AG04450 (cell line): ENCODE results near the gene ADTRP. TPM values are rescaled to one million over a fixed set of nuclear protein-coding genes. Genes with fewer than 3 reads are reported as not detected.
A peak's percentile ranks its signal among the peaks of the same experiment; 100 is the strongest.

Experiments used
- CTCF ChIA-PET: fragments of 300-600, 350-600 bp; formaldehyde crosslinking; extraction: SDS; loops from one replicate; lab custom pipeline; 2022; ENCODE audit warnings: antibody characterized with exemption, inconsistent platforms; lab: Charles Lee
- POLR2A ChIA-PET: fragments of 350-600 bp; formaldehyde crosslinking; extraction: SDS; loops from one replicate; lab custom pipeline; 2021; ENCODE audit warnings: antibody characterized with exemption, inconsistent platforms; lab: Yijun Ruan, JAX
- DNase-seq: peaks from one replicate; pipeline ENCODE4 v3.0.0-alpha.2; 2011; ENCODE audit warnings: low read depth, low spot score
- H3K27ac ChIP-seq: one replicate; pipeline ENCODE4 v1.5.1; 2012; ENCODE audit warnings: low read depth, low read length, control low read depth
- H3K27me3 ChIP-seq: one replicate; pipeline ENCODE4 v1.6.0; 2012; ENCODE audit warnings: low read length; ENCODE audit not compliant: control insufficient read depth, insufficient read depth
- H3K4me3 ChIP-seq: 2 replicates; pipeline ENCODE4 v1.5.1; 2011; ENCODE audit warnings: mild to moderate bottlenecking, low read depth, low read length, control low read depth
- H3K9me3 ChIP-seq: 2 replicates; pipeline ENCODE4 v1.5.1; 2012; ENCODE audit warnings: low read length; ENCODE audit not compliant: control insufficient read depth, insufficient read depth
- polyA plus RNA-seq: library from polyadenylated mRNA; depleted of rRNA; stranded (reverse); fragments of >200 nt; gene quantifications from 2 replicates; pipeline ENCODE4 v1.2.3, GENCODE V29; 2011
- TF ChIP-seq, protein P1 (sequence below): IDR thresholded peaks from 2 replicates; pipeline ENCODE4 v1.5.1; 2011; ENCODE audit warnings: low read depth, low read length, control low read depth, inconsistent platforms

Gene ADTRP
- polyA plus RNA-seq, 1 experiment = 0.33 TPM

DNA sequence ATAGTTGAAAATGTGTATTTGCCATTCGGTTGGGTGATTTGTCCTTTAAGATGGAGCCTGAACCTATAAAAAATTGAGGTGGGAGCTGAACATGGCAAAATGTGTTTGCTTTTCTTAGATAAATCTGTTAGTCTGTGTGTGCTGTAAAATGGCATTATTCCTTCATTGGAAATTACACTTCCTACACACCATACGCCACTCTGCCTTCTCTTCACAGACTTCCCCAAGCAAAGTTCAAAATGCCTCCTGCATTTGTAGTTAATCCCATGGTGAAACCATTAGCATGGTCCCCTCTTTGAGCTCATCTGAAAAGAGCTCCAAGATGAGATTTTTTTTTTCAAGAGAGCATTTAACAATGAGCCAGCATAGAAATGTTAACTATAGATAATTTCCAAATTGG is 567 bp downstream of the ADTRP start:
- Histone ChIP-seq H3K27me3 (no peaks in the 10 kb centered on the region), H3K9me3 (no peaks in the 10 kb centered on the region), H3K4me3 (no peak overlapping the region), H3K27ac (no peak overlapping the region)
- TF ChIP-seq, protein P1, sequence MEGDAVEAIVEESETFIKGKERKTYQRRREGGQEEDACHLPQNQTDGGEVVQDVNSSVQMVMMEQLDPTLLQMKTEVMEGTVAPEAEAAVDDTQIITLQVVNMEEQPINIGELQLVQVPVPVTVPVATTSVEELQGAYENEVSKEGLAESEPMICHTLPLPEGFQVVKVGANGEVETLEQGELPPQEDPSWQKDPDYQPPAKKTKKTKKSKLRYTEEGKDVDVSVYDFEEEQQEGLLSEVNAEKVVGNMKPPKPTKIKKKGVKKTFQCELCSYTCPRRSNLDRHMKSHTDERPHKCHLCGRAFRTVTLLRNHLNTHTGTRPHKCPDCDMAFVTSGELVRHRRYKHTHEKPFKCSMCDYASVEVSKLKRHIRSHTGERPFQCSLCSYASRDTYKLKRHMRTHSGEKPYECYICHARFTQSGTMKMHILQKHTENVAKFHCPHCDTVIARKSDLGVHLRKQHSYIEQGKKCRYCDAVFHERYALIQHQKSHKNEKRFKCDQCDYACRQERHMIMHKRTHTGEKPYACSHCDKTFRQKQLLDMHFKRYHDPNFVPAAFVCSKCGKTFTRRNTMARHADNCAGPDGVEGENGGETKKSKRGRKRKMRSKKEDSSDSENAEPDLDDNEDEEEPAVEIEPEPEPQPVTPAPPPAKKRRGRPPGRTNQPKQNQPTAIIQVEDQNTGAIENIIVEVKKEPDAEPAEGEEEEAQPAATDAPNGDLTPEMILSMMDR = no peak
- POLR2A ChIA-PET = no interaction called here
- DNase-seq = no peak
- CTCF ChIA-PET = no interaction called here

DNA sequence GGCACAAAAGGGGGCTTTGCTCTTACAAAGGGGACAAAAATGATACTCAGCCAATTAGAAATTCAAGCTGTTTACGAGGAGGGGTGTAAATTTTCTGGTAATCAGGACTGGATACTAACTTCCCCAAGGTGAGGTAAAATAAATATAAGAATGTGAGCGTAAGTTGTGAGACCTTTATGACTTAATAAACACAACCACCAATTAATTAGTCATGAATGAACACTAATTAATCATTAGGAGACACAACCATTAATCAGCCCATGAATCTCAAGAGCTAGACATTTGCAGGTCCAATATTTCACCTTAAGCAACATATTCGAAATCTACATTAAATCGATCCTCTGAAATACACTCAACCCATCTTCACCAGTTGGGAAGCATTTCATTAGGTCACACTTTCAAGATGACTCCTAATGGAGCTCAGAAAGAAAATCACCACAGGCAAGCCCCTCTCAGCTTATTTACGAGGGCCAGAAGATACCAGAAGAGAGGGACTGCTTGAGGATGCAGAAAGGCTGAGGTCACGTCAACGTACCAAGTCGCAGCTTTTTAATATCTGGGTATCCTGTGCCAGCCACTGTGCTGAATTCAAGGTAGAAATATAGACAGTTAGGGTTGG is 2.7 kb downstream of the ADTRP start:
- no peaks in the 10 kb centered on the region for H3K27me3 ChIP-seq
- TF ChIP-seq, protein P1 = no peak
- POLR2A ChIA-PET = no interaction called here
- no peak overlapping the region for H3K27ac ChIP-seq
- CTCF ChIA-PET = interaction anchor here (1.1 kb wide), 1 partner anchor 514 kb away, joined by 3 read pairs; no protein-coding TSS in a partner anchor
- H3K9me3 ChIP-seq = peaks cover 2% of the 10 kb centered on the region; the same call in 1 of the 2 replicates
- H3K4me3 ChIP-seq = no peak overlapping the region
- DNase-seq = no peak

DNA sequence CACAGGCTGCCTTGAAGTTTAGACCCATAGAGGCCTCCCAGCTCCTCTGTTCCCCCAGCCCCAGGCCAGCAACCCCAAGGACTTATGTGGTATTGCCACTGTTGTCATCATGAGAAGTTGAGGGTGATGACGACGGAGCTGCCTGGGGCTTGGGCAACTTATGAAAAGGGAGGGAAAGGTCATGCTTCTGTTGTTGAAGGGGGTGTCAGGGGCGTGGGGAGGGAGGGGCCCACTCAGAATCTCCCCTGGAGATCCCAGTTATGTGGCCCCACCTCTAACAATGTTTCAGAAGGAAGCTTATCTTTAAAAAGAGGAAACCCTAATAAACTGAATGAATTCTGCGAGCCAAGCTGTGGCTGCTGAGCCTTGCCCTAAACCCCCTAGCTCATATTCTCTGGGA is 4.2 kb downstream of the ADTRP start:
- CTCF ChIA-PET = no interaction called here

DNA sequence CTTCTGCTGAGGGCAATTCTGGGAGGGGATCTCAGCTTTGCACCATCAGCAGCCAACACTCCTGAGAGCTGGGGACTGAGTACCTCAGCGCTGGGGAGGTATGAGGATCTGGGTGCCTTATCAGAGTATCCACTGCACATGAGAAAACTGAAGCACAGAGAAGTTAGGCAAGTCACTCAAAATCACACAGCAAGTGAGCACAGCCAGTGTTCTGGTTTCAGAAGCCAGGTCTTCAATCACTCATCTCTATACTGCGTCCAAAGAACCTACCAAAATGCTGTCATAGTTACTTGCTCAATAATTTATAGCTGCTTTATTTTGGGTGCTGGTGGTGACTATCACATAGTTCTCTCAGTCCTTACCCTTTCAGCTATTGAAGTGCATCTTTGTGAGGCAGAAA is 5.0 kb downstream of the ADTRP start:
- no peak overlapping the region for H3K27ac ChIP-seq
- H3K9me3 ChIP-seq = peaks cover 2% of the 10 kb centered on the region; the same call in 1 of the 2 replicates
- POLR2A ChIA-PET = no interaction called here
- no peaks in the 10 kb centered on the region for H3K27me3 ChIP-seq
- CTCF ChIA-PET = no interaction called here
- TF ChIP-seq, protein P1 = no peak
- H3K4me3 ChIP-seq = no peak overlapping the region
- no peak for DNase-seq

More for the DNA sequence above, 4.2 kb downstream of the ADTRP start:
- H3K27ac ChIP-seq = no peak overlapping the region
- DNase-seq = no peak
- TF ChIP-seq, protein P1 = no peak
- H3K27me3 ChIP-seq = no peaks in the 10 kb centered on the region
- POLR2A ChIA-PET = no interaction called here
- H3K9me3 ChIP-seq = peaks cover 2% of the 10 kb centered on the region; the same call in 1 of the 2 replicates
- H3K4me3 ChIP-seq = no peak overlapping the region

DNA sequence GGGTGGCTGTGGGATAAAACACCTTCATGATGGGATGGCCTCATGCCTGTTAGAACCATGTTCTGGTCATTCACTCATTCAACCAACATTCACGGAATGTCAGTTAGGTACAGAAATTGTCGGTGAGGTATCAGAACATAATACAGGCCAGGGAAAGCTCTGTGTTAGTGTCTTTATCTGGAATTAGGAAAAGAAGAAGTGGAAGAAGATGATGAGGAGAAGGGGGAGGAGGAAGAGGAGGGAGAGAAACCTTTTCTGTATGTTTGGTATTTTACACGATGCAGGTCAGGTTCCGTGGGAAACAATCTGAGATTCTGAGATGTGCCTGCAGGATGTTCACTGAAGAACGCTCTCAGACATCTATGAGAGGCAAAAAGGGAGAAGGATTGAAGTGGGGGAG is 5.6 kb downstream of the ADTRP start:
- peaks cover 2% of the 10 kb centered on the region; the same call in 1 of the 2 replicates for H3K9me3 ChIP-seq
- no peaks in the 10 kb centered on the region for H3K27me3 ChIP-seq
- peak overlapping the region; percentile 76 for H3K27ac ChIP-seq
- CTCF ChIA-PET = no interaction called here
- TF ChIP-seq, protein P1 = no peak
- no peak overlapping the region for H3K4me3 ChIP-seq
- POLR2A ChIA-PET = no interaction called here
- no peak for DNase-seq
